DMS114 treated with DMSO at 0.1 percent for 48 hours (cell line): ENCODE data around the gene IPPK.

ENCODE experiments used
- DNase-seq: peaks from one replicate; lab custom pipeline; 2025; ENCODE audit not compliant: unreplicated experiment; lab: John Stamatoyannopoulos, UW

Gene IPPK

DNA sequence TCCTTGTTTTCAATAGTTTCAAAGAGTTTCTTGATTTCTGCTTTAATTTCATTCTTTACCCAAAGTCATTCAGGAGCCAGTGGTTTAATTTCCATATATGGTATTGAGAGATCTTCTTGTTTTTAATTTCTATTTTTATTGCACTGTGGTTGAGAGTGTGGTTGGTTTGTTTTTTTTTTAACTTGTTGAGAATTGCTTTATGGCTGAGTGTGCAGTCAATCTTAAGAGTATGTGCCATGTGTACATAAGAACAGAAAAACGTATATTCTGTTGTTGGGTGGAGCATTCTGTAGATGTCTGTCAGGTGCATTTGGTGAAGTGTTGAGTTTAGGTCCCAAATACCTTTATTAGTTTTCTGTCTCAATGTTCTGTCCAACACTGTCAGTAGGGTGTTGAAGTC, 26.7 kb upstream of the IPPK start:
- DNase-seq = no peak

DNA sequence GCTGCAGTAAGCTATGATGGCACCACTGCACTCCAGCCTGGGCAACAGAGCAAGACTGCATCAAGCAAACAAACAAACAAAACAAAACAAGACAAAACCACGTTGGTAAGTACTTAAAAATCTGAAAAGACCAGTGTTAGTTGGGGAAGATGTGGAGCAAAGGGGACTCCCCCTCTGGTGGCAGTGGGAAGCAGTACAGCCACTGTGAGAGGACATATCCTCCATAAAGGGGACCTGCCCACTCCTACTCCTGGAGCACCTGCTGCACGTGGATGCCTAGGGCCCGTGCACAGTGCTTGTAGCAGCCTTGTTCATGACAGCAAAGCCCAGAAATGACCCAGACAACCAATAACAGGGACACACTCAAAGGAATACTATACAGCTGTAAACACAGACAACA, 17.0 kb upstream of the IPPK start:
- DNase-seq = no peak

DNA sequence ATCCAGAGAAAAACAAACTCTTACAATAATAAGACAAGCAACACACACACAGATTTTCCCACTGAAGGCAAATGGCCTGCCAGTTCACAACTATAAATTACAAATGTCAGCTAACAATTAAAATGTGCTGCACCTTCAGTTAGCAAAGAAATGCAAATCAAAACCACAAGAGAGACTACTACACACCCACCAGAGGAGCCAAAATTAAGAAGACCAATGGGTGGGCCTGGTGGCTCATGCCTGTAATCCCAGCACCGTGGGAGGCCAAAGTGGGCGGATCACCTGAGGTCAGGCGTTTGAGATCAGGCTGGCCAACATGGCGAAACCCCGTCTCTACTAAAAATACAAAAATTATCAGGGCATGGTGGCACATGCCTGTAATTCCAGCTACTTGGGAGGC, 15.1 kb upstream of the IPPK start:
- DNase-seq = no peak

DNA sequence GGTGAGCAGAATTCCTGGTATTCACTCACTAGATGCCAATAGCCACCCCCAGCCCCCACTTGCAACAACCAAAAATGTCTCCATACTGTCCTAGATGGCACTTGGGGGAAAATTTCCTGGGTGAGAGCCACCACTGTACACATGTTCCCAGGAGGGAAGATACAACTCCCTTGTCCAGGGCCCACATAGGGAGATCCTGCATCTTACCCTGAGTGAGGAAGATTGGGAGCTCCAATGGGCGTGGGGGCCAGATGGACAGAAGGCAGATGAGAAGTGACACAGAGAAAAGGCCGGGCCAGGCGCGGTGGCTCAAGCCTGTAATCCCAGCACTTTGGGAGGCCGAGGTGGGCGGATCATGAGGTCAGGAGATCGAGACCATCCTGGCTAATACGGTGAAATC, 12.3 kb upstream of the IPPK start:
- no peak for DNase-seq

DNA sequence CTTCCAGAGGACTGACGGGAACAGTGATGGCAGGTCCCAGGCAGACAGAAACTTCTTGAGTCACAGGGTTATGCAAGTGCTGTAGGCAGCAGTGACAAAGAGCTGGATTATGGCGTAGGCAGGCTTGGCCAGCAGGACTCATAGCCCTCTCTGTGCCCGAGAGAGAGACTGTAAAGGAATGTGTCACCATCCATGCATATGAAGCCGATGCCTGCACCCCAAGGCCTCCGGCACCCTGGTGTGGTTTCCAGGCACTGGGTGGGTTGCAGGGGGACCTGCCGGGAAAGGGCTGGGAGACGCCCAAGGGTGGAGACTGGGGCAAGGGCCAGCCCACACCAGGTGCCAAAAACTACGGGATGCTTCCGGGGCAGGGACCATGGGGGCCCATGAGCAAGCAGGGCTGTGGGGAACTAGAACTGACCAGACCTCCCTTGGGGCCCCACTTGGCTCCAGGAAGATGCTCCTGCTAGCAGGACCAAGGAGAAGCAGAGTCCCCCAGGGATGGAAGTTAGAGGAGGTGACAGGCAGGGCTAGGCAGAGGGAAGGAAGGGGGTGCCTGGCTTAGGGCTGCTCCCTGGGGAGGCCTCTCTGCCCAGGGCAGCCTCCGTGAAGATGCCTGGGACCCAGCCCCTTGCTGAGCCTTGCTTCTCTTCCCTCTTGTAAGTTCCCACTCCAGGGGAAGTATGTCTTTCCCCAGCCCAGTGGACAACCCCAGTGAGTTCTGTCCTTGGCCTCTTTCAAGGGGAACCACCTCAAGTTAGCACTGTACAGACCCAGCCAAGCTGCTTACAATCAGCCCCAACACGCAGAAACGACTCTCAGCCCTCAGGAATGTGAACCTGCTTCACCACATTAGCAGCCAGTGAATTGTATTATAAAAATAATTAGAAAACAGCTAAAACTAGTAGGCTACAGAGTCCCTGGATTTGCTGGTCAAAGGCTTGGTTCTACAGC, 10.5 kb upstream of the IPPK start:
- no peak for DNase-seq

DNA sequence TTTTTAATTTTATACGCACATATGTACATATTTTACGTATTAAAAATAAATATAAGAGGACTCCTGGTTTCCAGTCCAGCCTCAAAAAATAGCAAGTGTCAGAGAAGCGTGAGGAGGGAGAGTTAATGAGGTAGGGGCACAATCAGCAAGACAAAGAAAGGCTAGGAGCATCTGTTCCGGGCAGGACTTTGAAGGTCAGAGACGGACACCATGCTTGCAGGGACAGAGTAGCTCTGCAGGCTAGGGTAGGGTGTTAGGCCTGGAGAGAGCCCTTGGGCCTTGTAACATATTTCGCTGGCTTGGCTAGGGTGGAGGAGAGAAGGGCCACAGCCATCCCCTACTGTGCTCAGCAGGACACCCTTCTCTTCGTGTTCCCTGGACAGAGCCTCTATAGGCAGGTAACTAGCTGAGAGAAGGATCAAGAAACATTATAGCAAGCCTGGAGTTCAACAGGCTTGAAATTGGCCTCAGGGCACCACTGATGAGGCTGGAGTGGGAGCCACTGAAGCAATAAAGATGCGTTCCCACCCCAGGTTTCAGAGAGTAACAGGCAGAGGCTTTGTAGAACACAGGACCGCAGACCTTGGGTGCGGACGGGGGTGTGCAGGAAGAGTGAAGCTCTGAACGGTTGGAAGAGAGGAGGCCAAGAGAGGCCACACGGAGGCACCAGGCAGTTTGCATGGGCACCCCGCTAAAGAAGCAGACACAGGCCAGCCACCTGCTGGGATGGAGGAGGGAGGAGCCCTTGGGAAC, 9.7 kb upstream of the IPPK start:
- no peak for DNase-seq

DNA sequence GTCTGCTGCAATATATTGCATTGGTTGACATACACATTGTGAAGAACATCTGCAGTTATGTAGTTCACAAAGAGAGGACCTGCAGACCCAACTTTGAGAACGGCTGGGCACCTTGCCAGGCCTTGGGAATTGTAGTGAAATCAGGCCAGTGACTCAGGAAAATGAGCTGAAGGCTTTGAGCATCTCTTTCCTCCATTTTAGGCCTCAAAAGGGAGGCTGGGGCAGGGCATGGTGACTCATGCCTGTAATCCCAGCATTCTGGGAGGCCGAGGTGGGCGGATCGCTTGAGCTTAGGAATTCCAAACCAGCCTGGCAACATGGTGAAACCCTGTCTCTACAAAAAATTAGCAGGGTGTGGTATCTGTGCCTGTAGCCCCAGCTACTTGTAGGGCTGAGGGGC, 1.4 kb upstream of the IPPK start:
- no peak for DNase-seq

DNA sequence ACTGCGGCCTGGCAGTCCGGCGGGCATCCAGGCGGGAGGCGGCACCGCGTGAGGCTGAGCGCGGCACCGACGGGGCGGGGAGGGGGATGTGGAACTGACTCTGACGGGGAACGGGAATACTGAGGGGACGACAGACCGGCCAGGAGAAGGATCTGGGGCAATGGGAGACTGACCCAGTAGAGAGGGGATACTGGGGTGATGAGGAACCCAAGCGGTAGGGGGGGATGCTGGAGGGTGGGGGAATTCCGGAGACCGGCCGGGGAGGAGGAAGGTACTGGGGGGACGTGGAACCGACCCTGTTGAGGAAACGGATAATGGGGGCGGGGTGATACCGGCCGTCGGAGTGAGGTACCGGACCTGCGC, 423 bp downstream of the IPPK start:
- DNase-seq = no peak

DNA sequence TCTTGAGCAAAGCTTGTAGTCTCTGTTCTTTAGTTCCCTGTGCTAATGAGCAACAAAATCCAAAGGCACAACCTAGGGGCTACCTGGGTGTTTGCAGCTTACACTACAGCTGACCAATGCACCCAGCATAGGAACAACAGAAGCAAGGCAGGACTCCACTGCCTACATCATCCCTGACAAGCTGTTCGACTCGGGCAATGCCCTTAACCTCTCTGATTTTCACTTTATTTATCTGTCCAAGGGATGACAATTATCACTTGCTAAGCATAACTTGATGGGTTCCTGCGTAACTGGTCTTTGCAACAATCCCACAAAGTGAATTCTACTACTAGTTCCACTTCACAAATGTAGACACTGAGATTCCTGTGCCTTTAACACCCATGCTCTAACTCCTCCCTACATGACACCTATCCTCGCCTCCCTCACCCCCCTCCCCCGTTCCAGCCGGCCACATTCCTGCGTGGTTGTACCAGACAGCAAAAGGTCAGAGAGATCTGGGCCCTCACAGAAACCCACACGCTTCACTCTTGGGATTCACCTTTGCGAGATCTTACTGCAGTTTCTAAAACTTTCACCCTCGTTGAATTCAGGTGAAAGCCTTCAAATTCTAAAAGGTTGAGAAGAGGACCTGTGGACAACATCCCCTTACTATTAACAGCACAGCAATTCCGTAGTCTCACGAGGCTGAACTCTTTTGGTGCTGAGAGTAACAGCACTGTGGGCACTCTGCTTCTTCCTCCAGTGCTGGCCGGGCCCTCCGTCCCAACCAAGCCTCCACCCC, 995 bp downstream of the IPPK start:
- DNase-seq = no peak

DNA sequence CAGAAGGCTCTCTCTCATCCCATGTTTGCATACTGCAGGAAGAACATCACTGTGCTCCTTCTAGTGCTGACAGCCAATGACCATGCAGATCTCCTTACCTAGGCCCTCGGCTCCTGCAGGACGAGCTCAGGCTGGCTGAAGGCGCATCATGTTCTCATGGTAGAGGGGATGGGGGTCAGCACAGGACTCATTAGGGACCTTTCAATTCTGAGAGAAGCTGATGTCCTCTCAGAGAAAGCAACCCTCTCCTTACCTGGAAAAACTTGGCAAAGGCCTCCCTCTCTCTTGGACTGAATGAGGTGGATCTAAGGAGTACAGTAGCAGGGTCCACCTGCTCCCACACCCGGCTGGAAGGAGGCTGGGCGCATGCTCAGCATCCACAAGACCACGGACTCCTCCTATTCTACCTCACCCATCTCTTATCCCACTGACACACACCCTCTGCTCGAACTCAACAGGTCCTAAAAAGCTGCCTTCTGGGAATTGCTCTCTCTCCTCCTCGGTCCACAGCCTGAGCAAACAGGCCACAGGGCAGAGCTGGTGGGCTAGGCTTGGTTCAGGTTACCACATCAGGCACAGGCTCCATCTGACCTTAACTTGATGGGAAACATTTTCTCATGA, 2.9 kb downstream of the IPPK start:
- DNase-seq = no peak

DNA sequence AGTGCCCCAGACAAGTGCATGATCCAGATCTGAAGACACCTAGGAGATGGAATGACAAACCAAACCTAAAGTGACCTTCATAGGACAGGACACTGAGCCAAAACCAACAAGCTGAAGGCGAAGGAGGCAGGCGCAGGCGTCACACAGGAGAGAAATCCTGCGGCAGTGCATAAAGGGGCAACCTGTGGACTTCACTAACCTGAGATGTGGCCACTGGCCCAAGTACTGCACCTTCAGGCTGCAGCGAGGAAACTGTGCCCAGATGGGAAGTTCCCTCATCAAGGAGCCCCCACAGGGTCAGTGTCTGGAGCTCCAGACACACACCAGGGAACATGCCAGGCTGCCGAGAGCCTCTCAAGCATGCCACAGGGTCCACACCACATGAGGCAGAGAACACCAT, 3.7 kb downstream of the IPPK start:
- no peak for DNase-seq

DNA sequence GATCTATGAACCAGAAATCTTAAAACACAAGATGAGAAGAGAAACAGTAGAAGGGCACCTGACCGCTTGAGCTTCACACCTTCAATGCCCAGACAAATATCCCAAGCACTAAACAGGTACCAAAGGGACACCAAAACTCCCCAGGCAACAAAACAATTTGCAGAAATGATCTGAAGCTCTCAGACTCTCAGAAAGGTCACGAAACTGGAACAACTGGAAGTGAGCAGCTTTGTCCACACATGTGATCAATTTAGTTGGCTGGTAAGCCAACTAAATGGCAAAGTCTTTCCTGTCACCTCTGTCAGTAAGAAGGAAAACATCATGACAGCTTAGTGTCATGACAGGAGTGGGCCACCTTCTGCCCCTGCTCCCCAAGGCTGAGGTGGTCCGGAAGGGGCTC, 4.1 kb downstream of the IPPK start:
- DNase-seq = no peak

DNA sequence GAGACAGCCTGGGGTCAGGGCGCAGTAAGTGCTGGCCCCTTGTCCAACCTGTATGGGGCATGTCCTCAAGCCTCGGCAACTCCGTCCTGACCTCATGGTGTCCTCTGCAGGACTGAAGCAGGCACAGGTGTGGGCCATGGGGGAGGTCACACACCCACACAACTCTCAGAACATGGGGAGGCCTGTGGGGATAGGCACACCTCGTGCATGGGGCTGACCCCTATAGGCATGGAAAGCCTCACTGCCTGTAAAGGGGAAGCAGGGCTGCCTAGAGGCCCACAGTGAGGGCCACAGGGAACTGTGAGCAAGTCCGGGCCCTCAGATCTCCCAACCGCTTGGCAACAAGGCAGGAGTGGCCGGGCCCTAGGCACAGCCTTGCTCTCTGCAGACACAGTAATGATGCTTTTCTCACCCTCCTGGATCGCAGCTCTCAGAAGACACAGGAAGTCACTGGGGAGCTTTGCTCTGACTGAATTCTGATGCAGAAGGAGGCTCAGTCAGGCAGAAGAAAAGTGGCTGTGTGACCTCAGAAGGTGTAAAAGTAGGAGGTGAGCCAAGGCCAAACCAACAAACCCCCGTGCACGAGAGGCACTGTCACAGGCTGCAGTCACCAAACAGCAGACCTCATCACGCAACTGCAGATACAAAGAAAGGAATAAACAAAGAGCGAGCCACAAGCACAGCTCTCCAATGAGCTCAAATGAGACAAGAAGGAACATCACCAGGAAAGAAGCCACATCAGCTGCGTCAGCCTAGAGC, 5.4 kb downstream of the IPPK start:
- DNase-seq = no peak

DNA sequence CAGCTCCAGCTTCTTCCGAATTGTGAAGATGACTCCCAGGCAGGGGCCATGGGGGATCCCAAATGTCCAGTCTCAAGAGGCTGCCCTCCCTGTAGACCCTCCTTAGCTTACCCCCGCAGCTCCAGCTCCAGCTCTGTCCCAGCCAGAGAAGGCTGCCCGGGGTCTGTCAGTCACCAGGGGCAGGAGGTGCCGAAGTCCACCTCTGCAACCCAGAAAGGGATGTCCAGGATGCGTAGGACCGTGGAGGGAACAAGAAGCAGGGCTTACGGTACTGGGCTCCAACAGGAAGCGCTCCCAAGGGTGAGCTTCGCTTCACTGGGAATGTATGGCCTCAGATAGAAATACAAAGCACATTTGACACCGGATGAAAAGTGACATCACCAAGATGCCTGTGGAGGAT, 6.0 kb downstream of the IPPK start:
- DNase-seq = no peak

DNA sequence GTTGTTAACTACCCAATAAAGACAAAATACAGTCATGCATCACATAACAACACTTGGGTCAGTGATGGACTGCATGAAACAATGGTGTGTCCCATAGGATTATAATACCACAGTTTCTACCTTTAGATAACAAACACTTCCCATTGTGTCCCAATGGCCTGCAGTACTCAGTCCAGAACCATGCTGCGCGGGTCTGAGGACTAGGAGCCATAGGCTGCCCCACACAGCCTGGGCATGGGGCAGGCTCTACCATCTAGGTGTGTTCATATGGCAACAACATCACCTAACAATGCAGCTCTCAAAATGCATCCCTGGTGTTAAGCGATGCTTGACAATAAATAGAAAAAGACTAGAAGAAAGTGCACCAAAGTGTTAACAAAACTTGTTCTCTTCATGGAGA, 6.8 kb downstream of the IPPK start:
- no peak for DNase-seq

DNA sequence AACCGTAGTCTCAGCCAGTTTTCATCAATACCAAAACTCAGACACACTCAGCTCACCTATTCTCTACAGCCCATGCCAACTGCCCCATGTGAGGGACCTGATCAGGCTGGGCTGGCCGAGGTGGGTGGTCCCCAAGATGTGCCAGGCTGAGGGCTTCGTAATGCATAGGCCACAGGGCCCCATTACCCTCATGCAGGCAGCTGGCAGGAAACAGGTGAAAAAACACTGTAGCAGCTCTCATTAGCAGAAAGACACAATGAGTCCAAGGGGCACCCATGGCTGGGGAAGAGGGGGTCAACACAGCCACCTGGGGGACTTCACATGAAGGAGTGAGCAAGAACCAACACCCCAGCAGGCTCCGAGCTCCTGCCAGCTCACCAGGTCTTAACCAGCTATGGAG, 8.2 kb downstream of the IPPK start:
- no peak for DNase-seq

DNA sequence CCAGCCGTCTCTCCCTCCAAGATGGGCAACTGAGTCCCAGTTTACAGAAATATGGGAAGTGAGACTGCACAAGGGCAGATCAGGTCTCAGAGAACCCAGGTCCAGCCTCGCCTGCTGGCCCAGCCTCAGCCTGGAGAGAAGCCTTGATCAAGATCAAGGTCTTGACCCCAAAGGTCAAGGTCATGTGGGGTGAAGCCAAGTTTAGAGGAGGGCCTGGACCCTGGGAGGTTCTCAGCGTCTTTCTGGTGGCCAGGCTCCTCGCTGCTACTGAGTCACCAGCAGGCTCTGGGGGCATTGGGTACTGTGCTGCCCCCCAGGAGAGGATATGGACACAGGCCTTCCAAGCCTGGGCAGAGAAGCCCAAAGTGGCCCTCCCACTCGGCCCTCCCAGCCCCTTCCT, 8.8 kb downstream of the IPPK start:
- DNase-seq = no peak

DNA sequence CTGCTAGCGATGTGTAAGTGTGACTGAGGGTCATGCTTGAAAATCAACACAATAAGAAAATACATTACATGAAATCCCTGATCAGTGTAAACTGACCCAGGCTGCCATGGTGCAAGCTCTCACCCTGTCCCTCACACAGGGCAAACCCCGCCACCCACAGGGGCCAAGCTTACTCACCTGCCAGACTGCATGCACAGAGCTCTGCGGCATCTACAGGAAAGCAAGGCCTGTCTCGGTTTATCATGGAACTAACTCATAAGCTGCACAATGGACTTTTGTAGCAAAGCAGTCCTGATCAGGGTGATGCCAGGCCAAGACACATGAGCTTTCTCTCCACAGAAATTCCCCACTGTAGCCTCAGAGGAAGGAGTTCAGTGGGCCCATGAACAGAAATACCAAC, 9.7 kb downstream of the IPPK start:
- no peak for DNase-seq

DNA sequence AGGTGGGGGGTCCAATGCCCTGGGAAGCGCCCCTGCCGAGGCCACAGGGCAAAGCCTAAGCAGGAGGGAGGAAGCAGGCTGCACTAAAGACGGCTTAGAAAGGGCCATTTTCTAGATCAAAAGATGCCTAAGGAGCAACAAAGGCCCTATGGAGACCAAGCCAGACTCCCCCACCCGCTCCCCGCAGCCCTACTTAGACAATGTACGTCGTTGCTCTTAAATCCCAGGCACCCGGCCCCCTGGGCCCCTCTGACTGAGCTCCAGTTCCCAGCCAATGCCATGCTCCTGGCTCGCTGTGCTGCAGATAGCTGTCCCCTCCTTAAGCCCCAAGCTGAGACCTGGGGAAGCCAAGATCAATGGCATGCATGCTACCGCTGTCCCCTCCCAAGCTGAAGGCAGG, 10.3 kb downstream of the IPPK start:
- no peak for DNase-seq

DNA sequence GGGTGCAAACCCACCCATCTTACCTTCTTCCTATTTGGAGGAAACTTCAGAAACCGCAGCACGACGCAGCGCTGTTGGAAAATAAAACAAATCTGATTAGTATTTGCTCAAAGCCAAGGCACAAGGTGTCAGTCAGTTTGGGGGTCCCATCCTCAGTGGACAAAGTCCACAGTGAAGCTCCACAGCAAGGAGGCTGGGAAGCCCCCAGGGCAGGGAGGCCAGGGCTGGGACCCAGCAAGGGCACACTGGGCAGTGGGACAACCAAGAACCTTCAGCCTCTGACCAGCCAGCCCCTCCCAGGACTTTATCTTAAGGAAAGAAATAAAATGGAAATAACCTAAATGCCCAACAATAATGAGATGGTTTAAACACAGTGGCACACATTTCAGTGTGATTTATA, 11.3 kb downstream of the IPPK start:
- no peak for DNase-seq

DNA sequence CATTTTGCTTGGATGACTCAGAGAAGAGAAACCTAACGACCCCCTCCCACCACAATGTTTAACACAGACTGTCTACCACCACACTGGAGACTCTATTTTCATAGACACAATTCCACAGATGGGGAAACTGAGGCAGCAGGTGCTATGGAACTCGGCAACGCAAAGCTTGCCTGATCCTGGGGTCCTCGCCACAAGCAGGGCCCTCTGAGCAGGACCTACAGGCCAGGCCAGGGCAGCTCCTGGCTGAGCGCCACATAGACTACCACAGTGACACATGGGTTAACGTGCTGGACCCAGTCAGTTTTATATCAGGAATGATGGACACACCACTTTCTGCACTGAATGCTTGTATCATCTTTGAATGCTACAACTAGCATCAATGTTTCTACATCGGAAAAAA, 11.8 kb downstream of the IPPK start:
- DNase-seq = no peak
